Trophoblast cell (in vitro differentiated cells and primary cell): ENCODE measurements around the gene CYP2B6.
"Not testable (repeated sequence)": the region's sequence is repeated elsewhere in the genome, so short reads cannot be mapped to it uniquely, and the experiment has no call there.

Experiments
- DNase-seq, 2 donors: peaks; one replicate each; pipeline ENCODE4 v3.0.0-alpha.2; 2016
- H2AFZ ChIP-seq: 2 replicates; pipeline ENCODE4 v1.6.1; 2013; ENCODE audit warnings: low read length, moderate library complexity, mild to moderate bottlenecking; ENCODE audit not compliant: insufficient read depth, poor library complexity
- H2AK5ac ChIP-seq: 2 replicates; pipeline ENCODE4 v1.6.1; 2013; ENCODE audit warnings: mild to moderate bottlenecking, low read length
- H2BK120ac ChIP-seq: 2 replicates; pipeline ENCODE4 v1.6.1; 2013; ENCODE audit warnings: low read length, mild to moderate bottlenecking, moderate library complexity; ENCODE audit not compliant: insufficient read depth, poor library complexity
- H2BK12ac ChIP-seq: 2 replicates; pipeline ENCODE4 v1.6.1; 2013; ENCODE audit warnings: mild to moderate bottlenecking, low read length, moderate library complexity
- H2BK5ac ChIP-seq: 2 replicates; pipeline ENCODE4 v1.6.1; 2013; ENCODE audit warnings: low read length, low read depth, moderate library complexity, mild to moderate bottlenecking; ENCODE audit not compliant: poor library complexity
- H3K14ac ChIP-seq: 2 replicates; pipeline ENCODE4 v1.6.1; 2013; ENCODE audit warnings: mild to moderate bottlenecking, low read length
- H3K18ac ChIP-seq: 2 replicates; pipeline ENCODE4 v1.6.1; 2013; ENCODE audit warnings: mild to moderate bottlenecking, low read length
- H3K23ac ChIP-seq: 2 replicates; pipeline ENCODE4 v1.6.1; 2013; ENCODE audit warnings: low read length
- H3K27ac ChIP-seq: 2 replicates; pipeline ENCODE4 v1.5.1; 2013; ENCODE audit warnings: low read depth, mild to moderate bottlenecking, inconsistent platforms, low read length, moderate library complexity
- H3K27me3 ChIP-seq: 2 replicates; pipeline ENCODE4 v1.6.1; 2013; ENCODE audit warnings: inconsistent platforms, mild to moderate bottlenecking, low read length, moderate library complexity; ENCODE audit not compliant: insufficient read depth
- H3K36me3 ChIP-seq, 2 experiments: 1 replicate in 1 of 2; 2 replicates in 1 of 2; pipeline ENCODE4 v1.6.1; 2013; ENCODE audit warnings: low read length in 2 of 2, mild to moderate bottlenecking in 2 of 2, moderate library complexity in 1 of 2; ENCODE audit not compliant: insufficient read depth in 2 of 2, control insufficient read depth in 1 of 2
- H3K4ac ChIP-seq: 2 replicates; pipeline ENCODE4 v1.6.1; 2013; ENCODE audit warnings: low read depth, mild to moderate bottlenecking, low read length, moderate library complexity
- H3K4me1 ChIP-seq, 2 experiments: 1 replicate in 1 of 2; 2 replicates in 1 of 2; pipeline ENCODE4 v1.6.1; 2013; ENCODE audit warnings: low read length in 2 of 2, mild to moderate bottlenecking in 2 of 2, moderate library complexity in 1 of 2; ENCODE audit not compliant: insufficient read depth in 2 of 2, control insufficient read depth in 1 of 2
- H3K4me2 ChIP-seq: 2 replicates; pipeline ENCODE4 v1.6.1; 2013; ENCODE audit warnings: inconsistent platforms, mild to moderate bottlenecking, low read length, moderate library complexity
- H3K4me3 ChIP-seq: 2 replicates; pipeline ENCODE4 v1.5.1; 2013; ENCODE audit warnings: mild to moderate bottlenecking, low read depth, low read length, inconsistent platforms
- H3K79me1 ChIP-seq: one replicate; pipeline ENCODE4 v1.6.1; 2013; ENCODE audit warnings: low read length
- H3K79me2 ChIP-seq: 2 replicates; pipeline ENCODE4 v1.6.1; 2013; ENCODE audit warnings: low read length, mild to moderate bottlenecking; ENCODE audit not compliant: control insufficient read depth, insufficient read depth, poor library complexity
- H3K9ac ChIP-seq: 2 replicates; pipeline ENCODE4 v1.6.1; 2013; ENCODE audit warnings: mild to moderate bottlenecking, low read length
- H3K9me3 ChIP-seq: 2 replicates; pipeline ENCODE4 v1.6.1; 2013; ENCODE audit warnings: low read depth, mild to moderate bottlenecking, control low read depth, inconsistent platforms, low read length; ENCODE audit not compliant: insufficient read depth
- H4K12ac ChIP-seq: 2 replicates; pipeline ENCODE4 v1.6.1; 2013; ENCODE audit warnings: low read depth, mild to moderate bottlenecking, low read length, moderate library complexity
- H4K8ac ChIP-seq: 2 replicates; pipeline ENCODE4 v1.6.1; 2013; ENCODE audit warnings: low read depth, mild to moderate bottlenecking, low read length, moderate library complexity
- H4K91ac ChIP-seq: one replicate; pipeline ENCODE4 v1.6.1; 2013; ENCODE audit warnings: low read depth, mild to moderate bottlenecking, low read length, moderate library complexity
- WGBS: extraction: QIAGEN DNeasy Blood & Tissue Kit; methylation state at CpG from one replicate; pipeline ENCODE4 v1.1.7; 2013; ENCODE audit warnings: missing lambda C conversion rate; ENCODE audit not compliant: insufficient read length, insufficient coverage; ENCODE audit errors: extremely low coverage; 5-methylcytosine and 5-hydroxymethylcytosine counted together

Gene CYP2B6

DNA sequence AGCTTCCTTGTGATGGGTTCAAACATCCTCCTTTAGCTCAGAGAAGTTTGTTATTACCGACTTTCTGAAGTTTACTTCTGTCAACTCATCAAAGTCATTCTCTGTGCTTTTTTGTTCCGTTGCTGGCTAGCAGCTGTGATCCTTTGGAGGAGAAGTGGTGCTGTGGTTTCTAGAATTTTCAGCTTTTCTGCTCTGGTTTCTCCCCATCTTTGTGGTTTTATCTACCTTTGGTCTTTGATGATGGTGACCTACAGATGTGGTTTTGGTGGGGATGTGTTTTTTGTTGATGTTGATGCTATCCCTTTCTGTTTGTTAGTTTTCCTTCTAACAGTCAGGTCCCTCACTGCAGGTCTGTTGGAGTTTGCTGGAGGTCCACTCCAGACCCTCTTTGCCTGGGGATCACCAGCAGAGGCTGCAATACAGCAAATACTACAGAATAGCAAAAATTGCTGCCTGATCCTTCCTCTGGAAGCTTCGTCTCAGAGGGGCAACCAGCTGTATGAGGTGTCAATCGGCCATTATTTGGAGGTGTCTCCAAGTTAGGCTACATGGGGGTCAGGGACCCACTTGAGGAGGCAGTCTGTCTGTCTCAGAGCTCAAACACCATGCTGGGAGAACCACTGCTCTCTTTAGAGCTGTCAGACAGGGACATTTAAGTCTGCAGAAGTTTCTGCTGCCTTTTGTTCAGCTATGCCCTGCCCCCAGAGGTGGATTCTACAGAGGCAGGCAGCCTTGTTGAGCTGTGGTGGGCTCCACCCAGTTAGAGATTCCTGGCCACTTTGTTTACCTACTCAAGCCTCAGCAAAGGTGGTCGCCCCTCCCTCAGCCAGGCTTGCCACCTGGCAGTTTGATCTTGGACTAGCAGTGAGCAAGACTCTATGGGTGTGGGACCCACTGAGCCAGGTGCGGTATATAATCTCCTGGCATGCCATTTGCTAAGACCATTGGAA is 20.4 kb upstream of the CYP2B6 start:
- not testable (repeated sequence) for H3K4me1 ChIP-seq, H3K27ac ChIP-seq, H4K12ac ChIP-seq, H2BK5ac ChIP-seq, H3K79me1 ChIP-seq, H3K9ac ChIP-seq, H2AFZ ChIP-seq, H3K79me2 ChIP-seq, H2BK120ac ChIP-seq, H3K27me3 ChIP-seq, H3K9me3 ChIP-seq, H4K8ac ChIP-seq, H3K4me3 ChIP-seq, H3K4me2 ChIP-seq, H3K4ac ChIP-seq, H2AK5ac ChIP-seq, H3K14ac ChIP-seq, DNase-seq, H3K36me3 ChIP-seq, H4K91ac ChIP-seq, H3K23ac ChIP-seq, H2BK12ac ChIP-seq, H3K18ac ChIP-seq
- no CpG with 5 or more reads among the region's 6 CpGs for WGBS

DNA sequence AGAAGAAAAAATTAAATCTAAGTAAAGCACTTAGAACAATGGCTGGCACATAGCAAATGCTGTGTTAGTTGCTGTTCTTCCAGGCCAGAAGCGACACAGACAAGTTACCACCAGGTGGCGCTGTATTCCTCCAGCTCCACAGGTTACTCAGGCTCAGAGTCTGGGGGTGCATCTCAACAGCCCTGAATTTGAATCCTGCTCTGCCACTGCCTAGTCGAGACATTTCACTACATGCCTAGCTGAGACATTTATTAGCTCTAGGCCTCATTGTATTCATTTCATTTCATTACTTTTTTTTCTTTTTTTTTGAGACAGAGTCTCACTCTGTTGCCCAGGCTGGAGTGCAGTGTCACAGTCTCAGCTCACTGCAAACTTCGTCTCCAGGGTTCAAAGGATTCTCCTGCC is 16.4 kb upstream of the CYP2B6 start:
- Histone ChIP-seq H3K79me1 (no peaks in the 10 kb centered on the region), H3K9me3 (peaks cover 3% of the 10 kb centered on the region), H2AK5ac (no peak overlapping the region), H4K91ac (no peak overlapping the region), H2BK120ac (no peak overlapping the region), H3K14ac (no peak overlapping the region), H4K12ac (no peak overlapping the region), H4K8ac (no peak overlapping the region), H3K4me2 (no peak overlapping the region), H2AFZ (no peak overlapping the region), H3K27ac (no peak overlapping the region), H2BK5ac (no peak overlapping the region), H2BK12ac (no peak overlapping the region), H3K36me3 (no peaks in the 10 kb centered on the region), H3K27me3 (no peaks in the 10 kb centered on the region), H3K18ac (no peak overlapping the region), H3K9ac (no peak overlapping the region), H3K4me1 (no peaks in the 10 kb centered on the region), H3K4ac (no peak overlapping the region), H3K23ac (no peak overlapping the region), H3K79me2 (no peaks in the 10 kb centered on the region), H3K4me3 (no peak overlapping the region)
- no CpG with 5 or more reads among the region's 4 CpGs for WGBS
- peak; percentile 34 to 81 for DNase-seq

DNA sequence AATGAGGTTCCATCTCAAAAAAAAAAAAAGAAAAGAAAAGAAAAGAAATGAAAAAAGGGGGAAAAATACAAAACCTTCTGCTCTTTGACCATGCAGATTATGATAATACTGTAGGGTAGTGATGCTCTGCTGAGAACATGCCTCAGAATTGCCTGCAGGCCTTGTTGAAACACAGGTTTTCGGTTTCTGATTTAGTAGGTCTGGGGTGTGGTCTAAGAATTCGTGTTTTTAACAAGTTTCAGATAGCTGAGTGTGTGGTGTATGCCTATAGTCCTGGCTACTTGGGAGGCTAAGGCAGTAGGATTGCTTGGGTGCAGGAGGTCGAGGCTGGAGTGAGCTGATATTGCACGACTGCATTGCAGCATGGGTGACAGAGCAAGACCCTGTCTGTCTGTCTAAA is 14.9 kb upstream of the CYP2B6 start:
- WGBS, result no CpG with 5 or more reads among the region's 4 CpGs
- no peak overlapping the region for H4K91ac ChIP-seq

DNA sequence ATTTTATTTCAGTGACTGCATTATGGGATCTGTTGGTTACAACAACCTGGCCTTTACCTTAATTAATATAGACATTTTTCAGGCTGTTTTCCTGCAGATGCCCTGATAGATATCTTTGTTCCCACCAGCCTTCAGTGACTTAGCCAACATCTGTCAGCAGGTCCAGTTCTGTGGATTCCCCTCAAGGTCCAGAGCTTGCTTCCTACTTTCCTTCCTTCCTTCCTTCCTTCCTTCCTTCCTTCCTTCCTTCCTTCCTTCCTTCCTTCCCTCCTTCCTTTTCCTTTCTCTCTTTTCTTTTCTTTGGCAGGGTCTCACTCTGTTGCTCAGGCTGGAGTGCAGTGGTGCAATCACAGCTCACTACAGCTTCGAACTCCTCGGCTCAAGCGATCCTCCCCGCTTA is 14.4 kb upstream of the CYP2B6 start:
- H3K36me3 ChIP-seq, result no peaks in the 10 kb centered on the region
- H3K9me3 ChIP-seq, result no peaks in the 10 kb centered on the region
- H4K8ac ChIP-seq, result no peak overlapping the region
- no peak overlapping the region for H2BK12ac ChIP-seq
- H3K4me2 ChIP-seq, result no peak overlapping the region
- H3K27ac ChIP-seq, result no peak overlapping the region
- no peak for DNase-seq
- no peak overlapping the region for H3K9ac ChIP-seq
- no peak overlapping the region for H3K4me3 ChIP-seq
- H4K91ac ChIP-seq, result no peak overlapping the region
- H4K12ac ChIP-seq, result no peak overlapping the region
- no peak overlapping the region for H3K23ac ChIP-seq
- no peak overlapping the region for H2BK120ac ChIP-seq
- H3K4me1 ChIP-seq, result no peaks in the 10 kb centered on the region
- no peaks in the 10 kb centered on the region for H3K79me2 ChIP-seq
- H3K27me3 ChIP-seq, result no peaks in the 10 kb centered on the region
- H3K18ac ChIP-seq, result no peak overlapping the region
- no peak overlapping the region for H2AK5ac ChIP-seq
- H2AFZ ChIP-seq, result no peak overlapping the region
- H3K14ac ChIP-seq, result no peak overlapping the region
- no peak overlapping the region for H2BK5ac ChIP-seq
- H3K79me1 ChIP-seq, result no peaks in the 10 kb centered on the region
- no CpG with 5 or more reads among the region's 4 CpGs for WGBS
- H3K4ac ChIP-seq, result no peak overlapping the region

More for the DNA sequence above, 14.9 kb upstream of the CYP2B6 start:
- Histone ChIP-seq H3K4me1 (no peaks in the 10 kb centered on the region), H3K18ac (no peak overlapping the region), H2BK120ac (no peak overlapping the region), H3K27me3 (no peaks in the 10 kb centered on the region), H3K9me3 (peaks cover 2% of the 10 kb centered on the region), H3K4ac (no peak overlapping the region), H3K4me3 (no peak overlapping the region), H4K12ac (no peak overlapping the region), H2AFZ (no peak overlapping the region), H3K23ac (no peak overlapping the region), H3K36me3 (no peaks in the 10 kb centered on the region), H3K79me1 (no peaks in the 10 kb centered on the region), H2BK12ac (no peak overlapping the region), H3K9ac (no peak overlapping the region), H3K27ac (no peak overlapping the region), H2BK5ac (no peak overlapping the region), H2AK5ac (no peak overlapping the region), H3K79me2 (no peaks in the 10 kb centered on the region), H3K14ac (no peak overlapping the region), H4K8ac (no peak overlapping the region), H3K4me2 (no peak overlapping the region)
- DNase-seq, result no peak
